HepG2 (cell line): ENCODE measurements around the gene TAS2R50. TPM values are rescaled to one million over a fixed set of nuclear protein-coding genes. Genes with fewer than 3 reads are reported as not detected.

ENCODE experiments used
- ATAC-seq: fragments of 200-7000 bp; cut with Tn5 transposase; 3 replicates; pipeline ENCODE4 v1.9.1; 2020; ENCODE audit warnings: mild to moderate bottlenecking, moderate library complexity
- BruUV-seq: library from RNA; stranded (reverse); fragments of 400-500 nt; replicated peaks from 2 replicates; lab custom pipeline; 2021; lab: Mats Ljungman, UMichigan
- CTCF ChIA-PET: fragments of 300-600 bp; formaldehyde crosslinking; extraction: SDS; loops from one replicate; lab custom pipeline; 2021; ENCODE audit warnings: low total read pairs, inconsistent platforms, low intra/inter-chr PET ratio; lab: Yijun Ruan, JAX
- POLR2A ChIA-PET: fragments of 350-600 bp; sonication (Branson Sonifier 250); formaldehyde crosslinking; loops from one replicate; lab custom pipeline; 2020; ENCODE audit warnings: antibody characterized with exemption, inconsistent platforms; lab: Yijun Ruan, JAX
- DNase-seq: peaks from one replicate; pipeline ENCODE4 v3.0.0-alpha.2; 2015; ENCODE audit warnings: low spot score
- FAIRE-seq: peaks from 3 replicates; lab custom pipeline; 2011; peaks lifted over from hg19 to GRCh38; lab: Jason Lieb, UNC
- H2AFZ ChIP-seq: one replicate; pipeline ENCODE4 v1.6.1; 2011; ENCODE audit warnings: low read length, inconsistent platforms
- H3K27ac ChIP-seq: fragments of 300-600 bp; 3 replicates; pipeline ENCODE4 v1.8.0; 2011; ENCODE audit warnings: mixed run types, mild to moderate bottlenecking, mixed read lengths, low read length, inconsistent platforms; ENCODE audit not compliant: insufficient read depth; ENCODE audit errors: extremely low read length
- H3K27me3 ChIP-seq, 2 experiments: fragments of 200-600 bp in 1 of 2; 2 replicates in 1 of 2; 3 replicates in 1 of 2; pipeline versions ENCODE4 v1.6.0 to v1.8.0; 2011; ENCODE audit warnings: low read length in 2 of 2, mild to moderate bottlenecking in 2 of 2, moderate library complexity in 2 of 2, inconsistent platforms in 1 of 2; ENCODE audit not compliant: insufficient read depth in 2 of 2, control insufficient read depth in 1 of 2
- H3K36me3 ChIP-seq, 2 experiments: fragments of 200-600 bp in 1 of 2; replicated peaks in 1 of 2; 2 replicates in 1 of 2; 3 replicates in 1 of 2; pipeline versions ENCODE4 v1.5.1 to v1.8.0; 2011; ENCODE audit warnings: low read length in 2 of 2, inconsistent platforms in 1 of 2; ENCODE audit not compliant: insufficient read depth in 2 of 2, control insufficient read depth in 1 of 2
- H3K4me1 ChIP-seq: 2 replicates; pipeline ENCODE4 v1.5.1; 2012; ENCODE audit warnings: low read length, inconsistent platforms; ENCODE audit not compliant: insufficient read depth
- H3K4me2 ChIP-seq: 2 replicates; pipeline ENCODE4 v1.6.0; 2011; ENCODE audit warnings: low read depth, low read length, inconsistent platforms
- H3K4me3 ChIP-seq, 3 experiments: fragments of 200-600 bp in 1 of 3; sonication (generic), shearing (Covaris generic) in 1 of 3; replicated peaks in 1 of 3; 2 replicates each; pipeline ENCODE4 v1.5.1; 2011 to 2016; ENCODE audit warnings: low read length in 3 of 3, inconsistent platforms in 2 of 3, low read depth in 2 of 3, mild to moderate bottlenecking in 2 of 3, control low read depth in 1 of 3, mixed read lengths in 1 of 3; ENCODE audit not compliant: insufficient read depth in 1 of 3
- H3K79me2 ChIP-seq: one replicate; pipeline ENCODE4 v1.6.1; 2011; ENCODE audit warnings: low read length, inconsistent platforms; ENCODE audit not compliant: insufficient read depth
- H3K9ac ChIP-seq: 2 replicates; pipeline ENCODE4 v1.6.0; 2011; ENCODE audit warnings: mild to moderate bottlenecking, low read depth, low read length, inconsistent platforms; ENCODE audit not compliant: insufficient read depth
- H3K9me3 ChIP-seq: 2 replicates; pipeline ENCODE4 v1.5.1; 2012; ENCODE audit warnings: mild to moderate bottlenecking, low read length
- H4K20me1 ChIP-seq: 2 replicates; pipeline ENCODE4 v1.6.0; 2011; ENCODE audit warnings: inconsistent platforms, mild to moderate bottlenecking, low read length, moderate library complexity; ENCODE audit not compliant: insufficient read depth
- NCOA2 ChIP-seq: sonication (generic); formaldehyde crosslinking; IDR thresholded peaks from 2 replicates; pipeline ENCODE4 v1.8.0; 2022; ENCODE audit warnings: inconsistent platforms
- TCF7 ChIP-seq: sonication (generic); IDR thresholded peaks from 2 replicates; pipeline ENCODE4 v1.6.1; 2016; ENCODE audit warnings: antibody characterized with exemption, low read depth
- ZEB1 ChIP-seq: IDR thresholded peaks from 2 replicates; pipeline ENCODE4 v1.6.1; 2012; ENCODE audit warnings: mild to moderate bottlenecking, low read depth, inconsistent platforms; ENCODE audit not compliant: insufficient replicate concordance
- ZNF850 ChIP-seq: sonication (generic); formaldehyde crosslinking; conservative IDR thresholded peaks from 2 replicates; pipeline ENCODE4 v1.9.0; 2021; ENCODE audit warnings: mild to moderate bottlenecking, missing genetic modification reagents
- WGBS: methylation state at CpG from one replicate; pipeline ENCODE4 v1.1.6; 2017; ENCODE audit warnings: low lambda C conversion rate; 5-methylcytosine and 5-hydroxymethylcytosine counted together
- in situ Hi-C: cut with HindIII; loops from 2 replicates; pipeline ENCODE4 v1.10.0; 2017; ENCODE audit warnings: low pct_unique_long_range_greater_than_20kb; ENCODE audit not compliant: extremely low pct_ligation_motif_present
- intact Hi-C: fragments of 100-400 bp; cut with micrococcal nuclease; formaldehyde crosslinking; loops from one replicate; pipeline ENCODE4 v1.10.0; 2022; ENCODE audit not compliant: unreplicated experiment
- polyA plus RNA-seq, 8 experiments: library from polyadenylated mRNA; depleted of rRNA in 3 of 8; stranded (reverse) in 7 of 8; unstranded in 1 of 8; fragments of >200 nt; fragmentation: Illumina TruSeq in 4 of 8; extraction: Trizol in 4 of 8; gene quantifications; 2 replicates each; pipeline versions ENCODE4 v1.2.1 to v1.2.3, GENCODE V29; 2011 to 2016; ENCODE audit warnings: low read depth in 4 of 8, missing spikeins in 1 of 8, mixed read lengths in 1 of 8; ENCODE audit not compliant: insufficient read depth in 1 of 8
- total RNA-seq, 5 experiments: library from RNA; depleted of rRNA; stranded (reverse); fragments of >200 nt; fragmentation: Illumina TruSeq; extraction: Trizol; gene quantifications; 2 replicates each; pipeline ENCODE4 v1.2.3, GENCODE V29; 2016; ENCODE audit warnings: low read depth in 1 of 5
- TF ChIP-seq, protein P1 (sequence below): sonication (generic); formaldehyde crosslinking; IDR thresholded peaks from one replicate; pipeline ENCODE4 v1.5.1; 2020; ENCODE audit warnings: mild to moderate bottlenecking, missing genetic modification reagents; ENCODE audit errors: not compliant biosample characterization

TAS2R50 gene
- total and polyA plus RNA-seq, 2 of the 13 experiments (the other 11 are each of a cell fraction or from before 2014, with no cell fraction given) = 0.17 to 2.2 TPM

DNA sequence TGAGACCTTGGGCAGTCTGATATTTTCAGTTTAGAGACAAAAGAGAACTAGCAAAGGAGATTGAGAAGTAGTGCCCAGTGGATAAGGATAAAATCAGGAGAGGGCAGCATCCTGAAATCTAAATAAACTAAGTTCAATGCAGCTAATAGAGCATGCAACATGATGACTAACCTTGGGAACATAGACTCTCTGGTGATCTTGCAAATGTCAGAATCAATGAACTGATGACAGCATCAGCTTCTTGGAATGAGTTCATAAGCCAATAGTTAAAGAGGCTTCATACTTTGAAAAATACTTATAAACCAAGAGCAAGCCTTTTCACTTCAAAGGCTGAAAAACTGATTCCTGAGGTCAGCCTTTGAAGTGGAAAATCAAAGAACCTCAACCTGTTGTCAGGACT, 27.5 kb upstream of the TAS2R50 start:
- intact Hi-C loops (no loop called here), in situ Hi-C loops (no loop called here)
- no TSS peak for BruUV-seq
- ChIA-PET CTCF (no interaction called here), POLR2A (no interaction called here)
- H3K27me3 ChIP-seq = no peaks in the 10 kb centered on the region
- no peaks in the 10 kb centered on the region for H3K9me3 ChIP-seq
- TF ChIP-seq ZNF850 (CRISPR knock-in tag) = no peak
- TF ChIP-seq TCF7 = peak; percentile 62; the same call in 1 of the 2 replicates
- no peak overlapping the region for H3K4me2 ChIP-seq
- H3K36me3 ChIP-seq = no peaks in the 10 kb centered on the region; a peak in 1 of 5 replicates
- H4K20me1 ChIP-seq = no peaks in the 10 kb centered on the region
- H3K27ac ChIP-seq = peak overlapping the region; percentile 68
- no peaks in the 10 kb centered on the region for H3K79me2 ChIP-seq
- no peak overlapping the region for H3K4me3 ChIP-seq
- H3K9ac ChIP-seq = no peak overlapping the region
- peaks cover 46% of the 10 kb centered on the region for H3K4me1 ChIP-seq
- no peak for FAIRE-seq
- DNase-seq = no peak
- no peak overlapping the region for H2AFZ ChIP-seq
- no peak for ATAC-seq

DNA sequence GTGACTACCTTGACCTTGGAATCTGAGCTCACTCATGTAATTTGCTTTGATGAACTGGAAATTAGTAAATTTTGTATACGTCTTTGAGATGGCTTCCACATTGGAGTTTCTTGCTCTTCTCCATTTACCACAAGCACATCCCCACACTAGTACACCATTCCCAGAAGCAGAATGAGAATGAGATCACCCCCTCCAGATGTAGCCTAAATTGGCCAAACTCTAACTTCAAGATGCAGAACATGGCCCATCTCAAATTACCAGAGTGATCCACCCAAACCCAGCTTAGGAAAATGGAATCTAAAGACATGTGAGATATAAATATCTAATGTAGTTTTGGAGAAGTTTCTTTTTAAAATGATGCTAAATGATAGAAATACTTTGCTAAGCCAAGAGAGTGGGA, 20.9 kb upstream of the TAS2R50 start:
- intact Hi-C loops = no loop called here
- DNase-seq = no peak
- no peaks in the 10 kb centered on the region for H4K20me1 ChIP-seq
- CTCF ChIA-PET = no interaction called here
- H3K79me2 ChIP-seq = no peaks in the 10 kb centered on the region
- FAIRE-seq = no peak
- H3K4me2 ChIP-seq = no peak overlapping the region
- in situ Hi-C loops = no loop called here
- peaks cover 6% of the 10 kb centered on the region; the same call in 1 of the 2 replicates for H3K4me1 ChIP-seq
- no peak overlapping the region for H3K27ac ChIP-seq
- no peak overlapping the region for H2AFZ ChIP-seq
- 94% methylated on average over 1 of the region's 1 CpG for WGBS
- no peak overlapping the region for H3K4me3 ChIP-seq
- ATAC-seq = no peak
- POLR2A ChIA-PET = no interaction called here
- no peaks in the 10 kb centered on the region for H3K36me3 ChIP-seq
- TF ChIP-seq ZEB1 (no peak), NCOA2 (CRISPR knock-in tag) (no peak)
- TF ChIP-seq, protein P1, sequence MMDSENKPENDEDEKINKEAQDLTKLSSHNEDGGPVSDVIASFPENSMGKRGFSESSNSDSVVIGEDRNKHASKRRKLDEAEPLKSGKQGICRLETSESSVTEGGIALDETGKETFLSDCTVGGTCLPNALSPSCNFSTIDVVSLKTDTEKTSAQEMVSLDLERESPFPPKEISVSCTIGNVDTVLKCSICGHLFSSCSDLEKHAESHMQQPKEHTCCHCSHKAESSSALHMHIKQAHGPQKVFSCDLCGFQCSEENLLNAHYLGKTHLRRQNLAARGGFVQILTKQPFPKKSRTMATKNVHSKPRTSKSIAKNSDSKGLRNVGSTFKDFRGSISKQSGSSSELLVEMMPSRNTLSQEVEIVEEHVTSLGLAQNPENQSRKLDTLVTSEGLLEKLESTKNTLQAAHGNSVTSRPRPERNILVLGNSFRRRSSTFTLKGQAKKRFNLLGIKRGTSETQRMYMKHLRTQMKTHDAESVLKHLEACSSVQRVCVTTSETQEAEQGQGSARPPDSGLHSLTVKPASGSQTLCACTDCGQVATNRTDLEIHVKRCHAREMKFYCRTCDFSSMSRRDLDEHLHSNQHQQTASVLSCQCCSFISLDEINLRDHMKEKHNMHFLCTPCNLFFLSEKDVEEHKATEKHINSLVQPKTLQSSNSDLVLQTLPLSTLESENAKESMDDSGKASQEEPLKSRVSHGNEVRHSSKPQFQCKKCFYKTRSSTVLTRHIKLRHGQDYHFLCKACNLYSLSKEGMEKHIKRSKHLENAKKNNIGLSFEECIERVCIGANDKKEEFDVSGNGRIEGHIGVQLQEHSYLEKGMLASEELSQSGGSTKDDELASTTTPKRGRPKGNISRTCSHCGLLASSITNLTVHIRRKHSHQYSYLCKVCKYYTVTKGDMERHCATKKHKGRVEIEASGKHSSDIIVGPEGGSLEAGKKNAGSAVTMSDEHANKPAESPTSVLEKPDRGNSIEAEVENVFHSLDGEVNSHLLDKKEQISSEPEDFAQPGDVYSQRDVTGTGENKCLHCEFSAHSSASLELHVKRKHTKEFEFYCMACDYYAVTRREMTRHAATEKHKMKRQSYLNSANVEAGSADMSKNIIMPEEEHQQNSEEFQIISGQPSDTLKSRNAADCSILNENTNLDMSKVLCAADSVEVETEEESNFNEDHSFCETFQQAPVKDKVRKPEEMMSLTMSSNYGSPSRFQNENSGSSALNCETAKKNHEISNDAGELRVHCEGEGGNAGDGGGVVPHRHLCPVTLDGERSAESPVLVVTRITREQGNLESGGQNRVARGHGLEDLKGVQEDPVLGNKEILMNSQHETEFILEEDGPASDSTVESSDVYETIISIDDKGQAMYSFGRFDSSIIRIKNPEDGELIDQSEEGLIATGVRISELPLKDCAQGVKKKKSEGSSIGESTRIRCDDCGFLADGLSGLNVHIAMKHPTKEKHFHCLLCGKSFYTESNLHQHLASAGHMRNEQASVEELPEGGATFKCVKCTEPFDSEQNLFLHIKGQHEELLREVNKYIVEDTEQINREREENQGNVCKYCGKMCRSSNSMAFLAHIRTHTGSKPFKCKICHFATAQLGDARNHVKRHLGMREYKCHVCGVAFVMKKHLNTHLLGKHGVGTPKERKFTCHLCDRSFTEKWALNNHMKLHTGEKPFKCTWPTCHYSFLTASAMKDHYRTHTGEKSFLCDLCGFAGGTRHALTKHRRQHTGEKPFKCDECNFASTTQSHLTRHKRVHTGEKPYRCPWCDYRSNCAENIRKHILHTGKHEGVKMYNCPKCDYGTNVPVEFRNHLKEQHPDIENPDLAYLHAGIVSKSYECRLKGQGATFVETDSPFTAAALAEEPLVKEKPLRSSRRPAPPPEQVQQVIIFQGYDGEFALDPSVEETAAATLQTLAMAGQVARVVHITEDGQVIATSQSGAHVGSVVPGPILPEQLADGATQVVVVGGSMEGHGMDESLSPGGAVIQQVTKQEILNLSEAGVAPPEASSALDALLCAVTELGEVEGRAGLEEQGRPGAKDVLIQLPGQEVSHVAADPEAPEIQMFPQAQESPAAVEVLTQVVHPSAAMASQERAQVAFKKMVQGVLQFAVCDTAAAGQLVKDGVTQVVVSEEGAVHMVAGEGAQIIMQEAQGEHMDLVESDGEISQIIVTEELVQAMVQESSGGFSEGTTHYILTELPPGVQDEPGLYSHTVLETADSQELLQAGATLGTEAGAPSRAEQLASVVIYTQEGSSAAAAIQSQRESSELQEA (CRISPR knock-in tag) = no peak
- TF ChIP-seq, all 625 proteins: peak for 0
- Histone ChIP-seq H3K9me3 (no peaks in the 10 kb centered on the region), H3K27me3 (no peaks in the 10 kb centered on the region), H3K9ac (no peak overlapping the region)
- BruUV-seq = no TSS peak
